ENCODE data around the gene RRAD.

The RRAD gene

DNA sequence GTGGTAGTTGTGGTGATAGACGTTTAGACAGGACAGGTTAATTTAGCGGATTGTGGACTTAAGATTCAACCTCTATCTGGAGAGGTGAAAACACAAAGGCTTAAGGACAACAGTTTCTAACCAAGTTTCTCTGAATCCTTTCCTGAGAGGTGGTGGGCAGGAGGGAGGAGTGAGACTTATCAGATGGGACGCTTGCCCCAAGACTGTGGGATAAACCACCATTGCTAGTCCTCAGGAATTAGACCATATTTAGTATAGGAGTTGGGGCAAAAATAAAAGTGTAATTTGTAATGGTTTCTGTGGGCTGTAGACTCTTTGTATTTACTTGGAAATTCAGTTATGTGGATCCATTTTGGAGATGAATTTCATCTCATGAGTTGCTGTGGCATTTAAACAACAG, 38.4 kb downstream of the RRAD start:
- in situ Hi-C loops (cut with MboI; ENCODE audit: low sequenced_read_pairs), result no loop called here

- in situ Hi-C loops (cut with MboI; ENCODE audit: low sequenced_read_pairs), result no loop called here
Measured at GRCh38 chr16:66886321-66886720, 39.0 kb downstream of the RRAD start.

DNA sequence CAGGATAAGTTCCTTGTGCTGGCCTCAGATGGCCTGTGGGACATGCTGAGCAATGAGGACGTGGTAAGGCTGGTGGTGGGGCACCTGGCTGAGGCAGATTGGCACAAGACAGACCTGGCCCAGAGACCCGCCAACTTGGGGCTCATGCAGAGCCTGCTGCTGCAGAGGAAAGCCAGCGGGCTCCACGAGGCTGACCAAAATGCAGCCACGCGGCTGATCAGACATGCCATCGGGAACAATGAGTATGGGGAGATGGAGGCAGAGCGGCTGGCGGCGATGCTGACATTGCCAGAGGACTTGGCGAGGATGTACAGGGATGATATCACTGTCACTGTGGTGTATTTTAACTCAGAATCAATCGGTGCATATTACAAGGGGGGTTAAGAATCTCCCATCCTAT, 39.8 kb downstream of the RRAD start:
- in situ Hi-C loops (cut with MboI; ENCODE audit: low sequenced_read_pairs), result no loop called here

- in situ Hi-C loops (cut with MboI; ENCODE audit: low sequenced_read_pairs), result no loop called here
Measured at GRCh38 chr16:66882702-66883101, 42.6 kb downstream of the RRAD start.

GRCh38 chr16:66881964-66882508, 43.3 kb downstream of the RRAD start:
- in situ Hi-C loops (cut with MboI; ENCODE audit: low sequenced_read_pairs), result no loop called here

- in situ Hi-C loops (cut with MboI; ENCODE audit: low sequenced_read_pairs), result no loop called here
Measured at GRCh38 chr16:66881560-66881959, 43.8 kb downstream of the RRAD start.

- in situ Hi-C loops (cut with MboI; ENCODE audit: low sequenced_read_pairs), result no loop called here
Measured at GRCh38 chr16:66881014-66881417, 44.3 kb downstream of the RRAD start.

DNA sequence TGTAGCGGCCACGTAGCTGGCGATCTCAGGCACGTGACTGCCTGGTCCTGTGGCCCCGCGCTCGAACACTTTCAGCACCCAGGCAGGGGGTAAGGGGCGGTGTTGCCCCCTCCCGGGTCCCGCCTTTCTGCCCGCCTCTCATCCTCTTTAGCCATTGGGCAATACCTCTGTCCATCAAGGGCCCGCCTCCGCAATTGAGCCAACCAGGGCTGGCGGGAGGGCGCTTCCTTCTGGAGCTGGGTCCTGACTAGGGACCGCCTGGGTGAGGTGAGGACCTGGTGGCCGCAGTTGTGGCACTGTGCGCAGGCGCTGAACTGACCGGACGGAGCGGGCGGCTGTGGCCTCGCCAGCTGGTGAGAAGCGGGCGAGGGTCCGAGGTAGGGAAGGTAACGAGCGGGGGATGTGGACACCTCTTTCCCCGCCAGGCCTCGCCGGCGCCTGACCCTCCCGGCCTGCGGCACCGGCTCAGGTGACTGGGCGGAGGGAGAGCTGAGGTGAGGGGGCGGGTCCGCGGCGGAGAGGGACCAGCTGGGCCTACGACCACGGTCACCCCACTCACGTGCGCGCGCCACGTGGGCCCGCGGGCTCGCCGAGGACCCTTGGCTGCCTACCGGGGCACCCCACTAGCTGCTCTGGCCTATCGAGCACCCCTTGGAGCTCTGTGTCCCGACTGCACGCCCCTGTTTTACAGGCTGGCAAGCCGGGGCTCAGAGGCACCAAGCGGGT, 44.9 kb downstream of the RRAD start, which contains the start of gene PDP2:
Gene PDP2, plus strand, starts transcription at position 228 of the 726 bp plus-strand sequence. CDS start 3,770 bp downstream, outside the sequence.
- in situ Hi-C loops (cut with MboI; ENCODE audit: low sequenced_read_pairs), result no loop called here

DNA sequence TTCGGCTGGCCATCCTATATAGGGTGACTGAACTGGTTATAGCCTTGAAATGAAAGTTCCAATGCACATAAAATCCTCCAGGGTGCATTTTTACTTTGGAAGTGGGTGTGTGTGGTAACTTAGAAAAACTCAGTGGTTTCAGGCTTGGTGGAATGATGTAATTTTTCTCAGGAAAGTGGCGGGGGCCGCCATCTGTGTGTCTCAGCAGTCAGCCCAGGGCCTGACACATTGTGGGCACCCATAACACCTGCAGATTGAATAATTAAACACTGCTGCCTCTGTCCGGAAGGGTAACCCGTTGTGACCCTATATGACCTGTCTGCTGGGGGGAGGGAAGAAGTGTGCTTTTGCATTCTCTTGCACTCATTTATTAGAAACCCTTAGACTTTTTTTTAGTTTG, 47.3 kb downstream of the RRAD start:
- in situ Hi-C loops (cut with MboI; ENCODE audit: low sequenced_read_pairs), result no loop called here

GRCh38 chr16:66874079-66874775, 51.1 kb downstream of the RRAD start:
- in situ Hi-C loops (cut with MboI; ENCODE audit: low sequenced_read_pairs), result no loop called here

GRCh38 chr16:66873685-66874055, 51.7 kb downstream of the RRAD start:
- in situ Hi-C loops (cut with MboI; ENCODE audit: low sequenced_read_pairs), result no loop called here

GRCh38 chr16:66872943-66873684, 52.2 kb downstream of the RRAD start:
- in situ Hi-C loops (cut with MboI; ENCODE audit: low sequenced_read_pairs), result no loop called here

DNA sequence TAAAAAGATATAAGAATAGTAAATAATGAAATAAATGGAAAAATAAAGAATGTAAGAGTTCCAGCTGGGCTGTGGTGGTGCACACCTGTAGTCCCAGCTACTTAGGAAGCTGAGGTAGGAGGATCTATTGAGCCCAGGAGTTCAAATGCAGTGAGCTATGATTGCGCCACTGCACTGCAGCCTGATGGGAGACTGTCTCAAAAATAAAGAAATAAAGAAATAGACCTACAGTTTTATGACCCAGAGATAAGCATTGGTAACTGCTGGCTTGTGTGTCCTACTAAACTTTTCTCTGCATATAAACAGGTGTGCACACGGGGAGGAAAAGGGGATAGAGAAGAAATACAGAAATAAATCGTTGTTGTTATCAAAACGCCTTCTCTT, 52.8 kb downstream of the RRAD start:
- in situ Hi-C loops (cut with MboI; ENCODE audit: low sequenced_read_pairs), result no loop called here

GRCh38 chr16:66871840-66872239, 53.5 kb downstream of the RRAD start:
- in situ Hi-C loops (cut with MboI; ENCODE audit: low sequenced_read_pairs), result no loop called here
